Renal cortex interstitium (tissue), 11 donors: ENCODE data around the gene NAPSA. TPM values are rescaled to one million over a fixed set of nuclear protein-coding genes. Genes with fewer than 3 reads are reported as not detected.
"Not testable (repeated sequence)": the region's sequence is repeated elsewhere in the genome, so short reads cannot be mapped to it uniquely, and the experiment has no call there.

Source experiments
- DNase-seq, 11 donors: peaks; one replicate each; pipeline ENCODE4 v3.0.0-alpha.2; 2013; ENCODE audit warnings: low read depth in 9 of 11, low spot score in 4 of 11; ENCODE audit errors: extremely low read depth in 1 of 11
- polyA plus RNA-seq, 3 donors: library from polyadenylated mRNA; unstranded; fragments of 120-200 nt; gene quantifications; one replicate each; pipeline ENCODE4 v1.2.1, GENCODE V29; 2013; ENCODE audit not compliant: insufficient read length in 3 of 3

Gene NAPSA
- polyA plus RNA-seq, 3 donors = 9.3 to 15.3 (median 9.8) TPM

GRCh38 chr19:50390295-50390694, 24.9 kb upstream of the NAPSA start:
- DNase-seq = not testable (repeated sequence)

- no peak for DNase-seq
Measured at GRCh38 chr19:50387868-50388245, 22.4 kb upstream of the NAPSA start.

DNA sequence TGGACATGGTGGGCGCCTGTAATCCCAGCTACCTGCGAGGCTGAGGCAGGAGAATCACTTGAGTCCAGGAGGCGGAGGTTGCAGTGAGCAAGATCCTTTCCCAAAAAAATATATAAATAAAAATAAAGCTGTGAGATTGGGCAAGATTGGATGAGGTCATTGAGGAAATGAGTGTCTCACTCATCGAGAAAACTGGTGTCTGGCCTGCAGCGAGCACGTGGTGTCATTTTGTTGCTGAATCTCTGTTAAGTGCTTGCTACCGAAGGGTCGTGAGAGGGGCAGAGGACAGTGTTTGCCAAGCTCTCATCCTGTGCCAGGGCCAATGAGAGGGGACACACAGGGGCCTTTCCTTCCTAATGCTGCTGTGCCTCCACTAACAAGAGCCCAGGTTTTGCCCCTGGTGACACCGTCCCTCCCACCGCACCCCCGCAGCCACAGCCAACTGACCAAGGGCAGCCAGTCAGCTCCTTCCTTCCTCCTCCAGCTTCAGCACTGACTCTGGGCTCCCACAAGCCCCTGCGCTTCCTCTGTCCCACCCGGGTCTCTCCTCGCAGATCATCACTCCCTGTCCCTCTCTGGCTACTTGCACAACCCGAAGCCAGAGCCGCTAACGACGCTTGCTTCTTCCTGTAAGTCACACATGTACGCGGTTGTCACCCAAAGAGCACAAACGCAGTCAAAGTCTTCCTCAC, 21.9 kb upstream of the NAPSA start:
- DNase-seq = no peak

DNA sequence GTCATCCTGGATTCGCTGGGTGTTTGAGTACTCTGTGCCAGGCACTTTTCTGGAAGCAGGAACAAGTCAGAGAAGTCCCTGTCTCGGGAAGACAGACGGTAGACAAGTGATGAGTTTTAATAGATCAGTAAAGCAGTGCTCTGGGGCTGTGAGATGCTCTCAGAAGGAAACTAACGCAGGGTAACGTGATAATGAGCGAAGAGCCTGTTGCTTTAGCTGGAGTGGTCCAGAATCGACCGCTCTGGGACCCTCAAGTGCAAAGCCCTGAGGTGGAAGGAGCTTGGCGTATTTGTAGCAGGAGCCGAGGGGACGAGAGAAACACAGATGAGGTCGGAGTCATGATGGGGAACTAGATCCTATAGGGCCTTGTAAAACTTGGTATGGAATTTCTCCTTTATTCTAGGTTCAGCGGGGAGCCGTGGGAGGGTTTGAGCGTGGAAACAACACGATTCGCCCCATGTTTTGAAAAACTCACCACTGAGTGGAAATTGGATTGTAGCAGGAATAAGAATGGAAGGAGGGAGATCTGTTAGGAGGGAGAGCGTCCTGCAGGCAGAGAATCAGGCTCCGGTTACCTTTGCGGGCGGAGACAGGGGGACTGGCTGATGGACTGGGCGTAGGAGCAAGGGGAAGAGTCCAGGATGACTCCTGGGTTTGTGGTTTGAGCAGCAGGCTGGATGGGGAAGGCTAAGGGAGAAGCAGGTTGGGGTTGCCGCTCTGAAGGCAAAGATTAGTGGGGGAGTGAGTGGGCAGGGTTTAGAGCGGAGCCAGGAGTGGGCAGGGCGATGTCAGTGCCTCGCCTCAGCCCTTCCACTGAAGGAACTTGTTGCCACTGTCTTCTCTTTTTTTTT, 19.5 kb upstream of the NAPSA start:
- no peak for DNase-seq

GRCh38 chr19:50383852-50384684, 18.6 kb upstream of the NAPSA start, which contains the start of gene POLD1:
POLD1 (plus strand) TSS chr19:50384347; CDS start chr19:50398852, 14,505 bp downstream.
- DNase-seq = peak; percentile 84 to 94 (median 92)

GRCh38 chr19:50383001-50383851, 17.8 kb upstream of the NAPSA start:
- no peak for DNase-seq

DNA sequence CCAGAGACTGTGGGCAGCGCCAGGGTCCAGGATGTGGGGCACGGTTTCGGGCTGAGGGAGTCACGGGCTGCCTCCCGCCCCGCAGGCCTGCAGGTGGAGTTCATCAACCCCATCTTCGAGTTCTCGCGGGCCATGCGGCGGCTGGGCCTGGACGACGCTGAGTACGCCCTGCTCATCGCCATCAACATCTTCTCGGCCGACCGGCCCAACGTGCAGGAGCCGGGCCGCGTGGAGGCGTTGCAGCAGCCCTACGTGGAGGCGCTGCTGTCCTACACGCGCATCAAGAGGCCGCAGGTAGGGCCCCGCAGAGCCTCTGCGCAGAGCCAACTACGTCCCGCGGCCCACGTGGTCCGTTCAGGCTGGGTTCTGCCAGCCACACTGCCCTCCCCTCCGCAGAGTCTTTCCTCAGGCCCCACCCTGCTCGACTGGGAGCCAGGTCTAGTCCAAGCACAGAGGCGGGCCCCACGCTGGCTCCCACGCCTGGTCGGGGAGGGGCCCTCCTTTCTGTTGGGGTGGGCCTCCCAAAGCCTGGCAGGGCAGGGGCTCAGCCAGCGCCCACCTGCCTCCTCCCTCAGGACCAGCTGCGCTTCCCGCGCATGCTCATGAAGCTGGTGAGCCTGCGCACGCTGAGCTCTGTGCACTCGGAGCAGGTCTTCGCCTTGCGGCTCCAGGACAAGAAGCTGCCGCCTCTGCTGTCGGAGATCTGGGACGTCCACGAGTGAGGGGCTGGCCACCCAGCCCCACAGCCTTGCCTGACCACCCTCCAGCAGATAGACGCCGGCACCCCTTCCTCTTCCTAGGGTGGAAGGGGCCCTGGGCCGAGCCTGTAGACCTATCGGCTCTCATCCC, 16.7 kb upstream of the NAPSA start:
- DNase-seq = no peak

- DNase-seq = no peak
Measured at GRCh38 chr19:50380751-50381151, 15.3 kb upstream of the NAPSA start.

- no peak for DNase-seq
Measured at GRCh38 chr19:50380137-50380536, 14.7 kb upstream of the NAPSA start.

- no peak for DNase-seq
Measured at GRCh38 chr19:50379602-50380001, 14.2 kb upstream of the NAPSA start.

- DNase-seq = no peak
Measured at GRCh38 chr19:50378863-50379236, 13.4 kb upstream of the NAPSA start.

- no peak for DNase-seq
Measured at GRCh38 chr19:50378169-50378862, 12.9 kb upstream of the NAPSA start.

GRCh38 chr19:50377517-50377916, 12.1 kb upstream of the NAPSA start:
- no peak for DNase-seq

- DNase-seq = no peak
Measured at GRCh38 chr19:50377051-50377461, 11.6 kb upstream of the NAPSA start.

DNA sequence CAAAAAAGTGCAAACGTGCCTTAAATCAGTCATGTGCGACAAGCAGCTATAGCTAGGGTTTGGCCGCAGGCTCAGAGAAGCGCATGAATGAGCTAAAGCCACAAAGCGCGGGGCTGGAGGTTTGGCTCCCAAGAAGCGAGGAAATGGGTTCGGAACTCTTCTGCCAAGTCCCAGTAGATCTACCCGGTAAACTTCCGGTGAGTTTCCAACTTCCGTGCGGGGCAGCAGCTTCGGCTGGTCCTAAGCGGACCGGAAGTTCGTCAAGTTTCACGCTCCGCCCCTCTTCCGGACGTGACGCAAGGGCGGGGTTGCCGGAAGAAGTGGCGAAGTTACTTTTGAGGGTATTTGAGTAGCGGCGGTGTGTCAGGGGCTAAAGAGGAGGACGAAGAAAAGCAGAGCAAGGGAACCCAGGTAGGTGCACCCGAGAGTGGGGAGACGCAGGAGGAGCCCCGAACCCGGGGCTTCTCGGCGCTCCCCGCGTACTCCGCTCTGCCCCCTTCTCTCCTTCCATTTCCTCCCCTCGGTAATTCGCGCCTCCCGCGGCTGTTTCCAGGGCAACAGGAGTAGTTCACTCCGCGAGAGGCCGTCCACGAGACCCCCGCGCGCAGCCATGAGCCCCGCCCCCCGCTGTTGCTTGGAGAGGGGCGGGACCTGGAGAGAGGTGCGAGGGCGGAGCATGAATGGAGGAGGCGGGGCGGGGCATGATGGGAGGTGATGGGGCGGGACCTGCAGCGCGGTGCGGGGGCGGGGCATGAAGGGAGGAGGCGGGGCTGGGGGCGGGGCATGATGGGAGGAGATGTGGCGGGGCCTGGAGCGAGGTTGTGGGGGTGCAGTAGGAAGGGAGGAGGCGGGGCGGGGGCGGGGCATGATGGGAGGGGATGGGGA, 11.0 kb upstream of the NAPSA start, which contains the start of gene NR1H2:
Gene NR1H2 (plus strand): TSS at position 292 of the 885 bp plus-strand sequence. CDS start 1,149 bp downstream, outside the sequence.
- peak; percentile 90 to 96 (median 94) for DNase-seq

DNA sequence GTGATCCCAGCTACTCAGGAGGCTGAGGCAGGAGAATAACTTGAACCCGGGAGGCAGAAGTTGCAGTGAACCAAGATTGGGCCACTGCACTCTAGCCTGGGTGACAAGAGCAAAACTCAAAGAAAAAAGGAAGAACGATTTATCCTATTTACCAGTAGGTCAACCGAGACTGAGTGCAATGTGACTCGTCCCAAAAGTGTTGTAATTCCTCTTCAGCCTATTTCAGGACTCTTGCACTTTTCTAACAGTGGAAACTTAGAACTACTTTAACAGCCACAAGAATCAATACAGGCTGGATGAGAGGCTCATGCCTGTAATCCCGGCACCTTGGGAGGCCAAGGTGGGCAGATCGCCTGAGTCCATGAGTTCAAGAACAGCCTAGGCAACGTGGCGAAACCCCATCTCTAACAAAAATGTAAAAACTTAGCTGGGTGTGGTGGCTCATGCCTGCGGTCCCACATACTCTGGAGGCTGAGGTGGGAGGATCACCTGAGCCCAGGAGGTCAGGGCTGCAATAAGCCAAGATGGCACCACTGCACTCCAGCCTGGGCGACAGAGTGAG, 6.6 kb upstream of the NAPSA start:
- no peak for DNase-seq
